Activated CD4-positive, alpha-beta T cell treated with anti-CD3 and anti-CD28 coated beads for 4 hours (primary cell): ENCODE results near the gene GRK4.

ENCODE experiments used
- DNase-seq, 2 donors: peaks; one replicate each; pipeline ENCODE4 v3.0.0-alpha.2; 2020

GRK4 gene

DNA sequence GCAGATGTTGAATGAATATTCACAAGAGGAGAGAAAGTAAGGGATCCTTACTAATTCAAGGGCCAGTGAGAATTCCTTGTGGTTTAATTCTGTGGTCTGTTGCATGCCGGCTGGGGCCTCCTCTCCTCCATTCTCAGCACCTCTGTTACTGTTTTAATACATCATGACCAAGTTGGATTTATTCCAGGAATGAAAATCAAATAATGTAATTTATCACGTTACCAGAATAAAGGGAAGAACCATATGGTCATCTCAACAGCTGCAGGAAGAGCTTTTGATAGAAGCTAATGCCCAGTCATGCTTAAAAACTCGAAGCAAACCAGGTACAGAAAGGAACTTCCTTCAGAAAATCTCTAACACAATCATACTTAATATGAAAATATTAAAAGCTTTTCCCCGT lies 54.1 kb downstream of the GRK4 start:
- DNase-seq: no peak

DNA sequence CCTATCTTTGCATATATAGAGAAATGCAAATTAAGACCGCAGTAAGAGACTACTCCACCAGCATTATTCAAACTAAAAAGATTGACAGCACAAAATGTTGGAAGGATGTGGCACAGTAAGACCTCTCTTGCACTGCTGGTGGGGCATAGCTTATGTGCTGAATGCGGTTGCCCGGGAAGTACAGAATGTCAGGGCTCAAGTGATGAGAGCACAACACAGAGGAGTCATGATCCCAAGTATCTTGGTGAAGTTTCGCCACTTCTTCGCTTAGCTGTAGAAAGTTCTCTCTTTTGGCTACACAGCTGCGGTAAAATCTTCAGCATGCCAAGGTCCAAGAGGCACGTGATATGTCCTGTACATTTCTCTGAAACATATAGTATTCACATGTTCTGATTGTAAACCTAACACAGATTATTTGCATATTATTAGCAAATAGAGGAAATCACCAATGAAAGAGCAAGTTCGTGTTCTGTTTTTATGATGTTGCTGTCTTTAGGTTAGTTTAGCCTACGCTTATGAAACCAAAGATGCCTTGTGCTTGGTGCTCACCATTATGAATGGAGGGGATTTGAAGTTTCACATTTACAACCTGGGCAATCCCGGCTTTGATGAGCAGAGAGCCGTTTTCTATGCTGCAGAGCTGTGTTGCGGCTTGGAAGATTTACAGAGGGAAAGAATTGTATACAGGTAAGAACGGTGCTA lies 55.9 kb downstream of the GRK4 start:
- DNase-seq: no peak

DNA sequence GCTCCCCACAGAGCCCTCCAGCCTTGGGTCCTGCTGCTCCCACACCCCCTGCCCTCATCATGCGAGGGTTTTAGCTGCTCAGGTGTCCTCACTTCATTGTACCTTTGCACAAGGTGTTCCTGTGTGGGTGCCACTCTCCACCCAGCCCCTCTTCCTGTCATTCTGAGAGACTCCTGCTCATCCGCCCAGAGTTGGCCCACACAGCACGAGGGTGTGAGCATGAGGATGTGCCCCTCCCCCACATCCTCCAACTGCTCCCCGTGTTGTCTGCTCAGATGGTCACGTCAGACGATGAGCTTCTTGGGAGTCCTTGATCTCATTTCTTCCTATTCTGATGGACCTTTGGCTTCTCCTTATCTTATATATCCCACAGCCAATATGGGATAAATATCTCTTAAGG lies 57.8 kb downstream of the GRK4 start:
- DNase-seq: no peak

DNA sequence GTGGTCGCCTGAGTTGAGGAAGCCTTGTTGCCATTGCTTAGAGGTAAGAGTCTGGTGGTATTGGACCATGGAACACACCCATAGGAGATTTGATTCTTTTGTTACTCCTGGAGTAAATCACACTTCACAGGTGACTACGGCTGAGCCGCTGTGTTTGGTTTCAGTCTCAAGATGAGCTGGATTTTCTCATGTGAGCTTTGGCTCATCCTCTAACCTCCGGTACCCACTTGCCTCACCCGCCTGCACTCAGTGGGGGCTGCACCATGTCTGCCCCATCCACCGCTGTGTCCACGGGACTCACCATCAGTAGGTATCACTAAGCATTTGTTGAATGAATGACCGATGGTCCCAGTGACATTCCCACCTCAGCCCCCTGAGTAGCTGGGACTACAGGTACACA lies 58.3 kb downstream of the GRK4 start:
- DNase-seq: no peak

DNA sequence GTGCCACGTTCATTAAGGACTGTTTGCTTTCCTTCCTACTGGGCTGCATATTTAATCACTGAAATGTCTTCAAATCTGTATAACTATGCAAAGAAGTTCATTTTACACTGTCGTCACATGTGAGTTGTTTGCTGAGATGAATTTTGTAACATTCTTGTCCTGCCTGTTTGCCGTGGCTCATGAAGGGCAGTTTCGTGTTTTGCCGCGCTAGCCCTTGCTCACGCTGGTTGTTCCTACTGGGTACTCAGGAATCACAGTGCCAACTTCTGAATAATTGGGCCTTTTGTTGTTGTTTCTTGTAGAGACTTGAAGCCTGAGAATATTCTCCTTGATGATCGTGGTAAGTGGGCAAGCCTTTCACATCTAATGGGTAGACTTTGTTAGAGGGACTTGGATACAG lies 58.7 kb downstream of the GRK4 start:
- DNase-seq: no peak

DNA sequence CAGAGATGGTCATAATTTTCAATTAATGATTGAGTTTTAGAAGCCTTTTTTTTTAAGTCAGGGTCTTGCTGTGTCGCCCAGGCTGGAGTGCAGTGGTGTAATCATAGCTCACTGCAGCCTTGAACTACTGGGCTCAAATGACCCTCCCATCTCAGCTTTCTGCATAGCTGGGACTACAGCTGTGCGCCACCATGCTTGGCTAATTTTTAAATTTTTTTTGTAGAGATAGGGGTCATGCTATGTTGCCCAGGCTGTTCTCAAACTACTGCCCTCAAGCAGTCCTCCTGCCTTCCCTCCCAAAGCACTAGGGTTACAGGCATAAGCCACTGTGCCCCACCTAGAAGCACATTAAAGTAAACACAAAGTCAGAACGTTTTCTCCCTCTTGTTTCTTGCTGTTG lies 59.3 kb downstream of the GRK4 start:
- no peak for DNase-seq

DNA sequence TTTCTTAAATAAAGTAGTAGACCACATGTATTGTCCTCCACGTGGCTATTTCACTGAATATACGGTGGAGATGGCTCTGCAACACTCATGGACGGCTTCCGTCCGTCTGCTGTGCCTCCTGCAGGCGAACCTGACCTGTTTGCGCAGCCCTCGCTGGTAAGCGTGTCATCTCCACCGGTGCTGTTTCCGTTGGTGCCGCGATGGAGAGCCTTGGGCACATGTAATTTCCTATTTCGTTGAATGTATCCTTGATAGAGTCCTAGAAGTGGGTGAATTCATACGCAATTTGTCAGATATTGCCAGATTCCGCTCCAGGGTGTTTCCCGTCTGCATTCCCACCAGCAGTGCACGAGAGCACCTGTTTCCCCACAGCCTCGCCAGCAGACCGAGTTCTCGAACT lies 62.5 kb downstream of the GRK4 start:
- DNase-seq: no peak

DNA sequence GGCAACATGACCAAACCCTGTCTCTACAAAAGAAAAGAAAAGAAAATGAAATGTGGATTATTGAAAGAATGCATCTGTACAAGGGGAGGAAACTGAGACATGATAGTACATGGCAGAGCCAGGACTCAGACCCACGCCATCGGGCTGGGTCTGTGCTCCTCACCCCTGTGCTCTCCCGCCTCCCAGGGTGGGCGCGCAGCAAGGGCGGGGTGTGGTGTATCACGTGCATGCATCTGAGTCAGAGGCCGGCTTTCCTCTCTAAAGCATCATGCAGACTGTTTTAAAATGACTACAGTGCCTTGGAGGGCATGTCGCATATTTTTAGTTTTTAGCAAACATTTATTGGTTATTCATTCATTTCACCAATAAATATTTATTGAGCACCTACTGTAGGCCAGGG lies 63.2 kb downstream of the GRK4 start:
- no peak for DNase-seq

DNA sequence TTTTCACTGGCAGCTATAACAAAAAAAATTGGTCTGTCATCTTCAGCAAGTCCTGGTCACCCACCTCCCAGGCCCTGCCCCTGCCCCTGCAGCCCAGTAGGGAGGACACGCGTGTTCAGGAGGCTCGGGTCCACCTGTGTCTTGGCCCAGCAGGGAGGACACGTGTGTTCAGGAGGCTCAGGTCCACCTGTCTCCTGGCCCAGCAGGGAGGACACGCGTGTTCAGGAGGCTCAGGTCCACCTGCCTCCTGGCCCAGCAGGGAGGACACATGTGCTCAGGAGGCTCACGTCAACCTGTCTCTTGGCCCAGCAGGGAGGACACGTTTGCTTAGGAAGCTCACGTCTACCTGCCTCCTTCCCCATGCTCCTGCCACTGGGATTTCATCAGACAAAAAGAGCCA lies 66.1 kb downstream of the GRK4 start:
- no peak for DNase-seq

DNA sequence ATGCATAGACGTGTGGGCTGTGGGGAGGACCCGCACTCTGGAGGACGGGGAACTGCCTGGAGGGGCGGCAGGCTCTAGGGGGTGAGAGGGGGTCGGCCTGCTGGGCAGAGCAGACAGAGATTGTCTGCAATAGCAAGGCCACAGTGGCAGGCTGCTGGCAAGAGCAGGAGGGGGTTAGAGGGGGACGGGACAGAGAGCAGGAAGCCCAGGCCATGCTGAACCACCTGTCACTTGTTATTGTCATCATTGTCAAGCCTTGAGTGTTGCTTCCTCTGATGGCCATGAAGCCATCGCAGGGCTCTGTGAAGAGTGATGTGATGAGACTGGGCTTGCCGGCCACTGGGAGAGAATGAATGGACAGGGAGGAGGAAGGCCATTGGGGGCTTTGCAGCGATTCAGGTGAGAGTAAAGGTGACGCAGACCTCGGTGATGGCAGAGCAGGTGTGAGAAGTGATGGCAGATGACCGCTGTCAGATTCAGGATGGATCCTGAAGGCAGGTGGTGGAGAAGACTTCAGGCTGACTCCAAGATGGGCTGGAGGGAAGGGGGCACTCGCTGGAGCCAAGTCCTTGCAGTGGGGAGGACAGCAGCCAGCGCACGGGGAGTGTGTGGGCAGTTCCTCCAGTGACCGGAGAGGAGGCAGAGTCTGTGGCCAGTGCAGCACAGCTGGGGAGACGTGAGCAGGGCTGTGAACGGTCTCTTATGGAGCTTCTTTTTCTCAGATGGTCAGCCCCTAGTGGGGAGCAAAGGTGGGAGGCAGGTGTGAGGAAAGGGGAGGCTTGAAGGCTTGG lies 67.4 kb downstream of the GRK4 start:
- DNase-seq: no peak

DNA sequence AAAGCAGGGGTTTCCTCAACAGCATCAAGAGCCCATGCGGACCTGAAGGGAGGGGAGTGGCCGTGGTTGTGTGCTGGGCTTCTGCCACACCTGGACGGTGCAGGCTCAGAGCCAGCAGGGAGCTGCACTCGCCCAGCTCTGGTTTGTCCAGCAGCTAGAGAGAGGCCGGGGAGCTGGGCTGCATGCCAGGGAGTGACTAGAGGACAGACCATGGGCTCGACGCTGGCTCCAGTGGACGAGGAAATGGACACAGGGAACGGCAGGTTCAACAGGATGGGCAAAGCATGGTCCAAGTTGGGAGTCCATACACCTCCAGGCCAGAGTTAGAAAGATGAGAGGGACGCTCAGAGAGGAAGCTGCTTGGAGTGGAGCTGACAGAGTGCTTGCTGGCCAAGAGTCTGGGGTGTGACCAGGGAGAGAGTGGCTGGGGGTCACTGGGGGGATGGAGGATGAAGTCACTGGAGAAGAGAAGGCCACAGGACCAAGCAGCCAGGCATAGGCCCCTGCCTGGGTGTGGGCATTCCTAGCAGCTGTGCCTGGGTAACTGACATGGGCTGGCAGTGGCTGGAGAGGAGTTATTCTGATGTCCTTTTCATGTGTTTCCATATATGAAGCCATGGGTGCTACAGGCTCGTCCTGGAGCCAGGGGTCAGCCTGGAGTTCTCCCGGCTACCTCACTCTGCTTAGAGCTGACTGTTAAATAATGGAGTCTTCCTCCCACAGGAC lies 68.1 kb downstream of the GRK4 start:
- DNase-seq: no peak

DNA sequence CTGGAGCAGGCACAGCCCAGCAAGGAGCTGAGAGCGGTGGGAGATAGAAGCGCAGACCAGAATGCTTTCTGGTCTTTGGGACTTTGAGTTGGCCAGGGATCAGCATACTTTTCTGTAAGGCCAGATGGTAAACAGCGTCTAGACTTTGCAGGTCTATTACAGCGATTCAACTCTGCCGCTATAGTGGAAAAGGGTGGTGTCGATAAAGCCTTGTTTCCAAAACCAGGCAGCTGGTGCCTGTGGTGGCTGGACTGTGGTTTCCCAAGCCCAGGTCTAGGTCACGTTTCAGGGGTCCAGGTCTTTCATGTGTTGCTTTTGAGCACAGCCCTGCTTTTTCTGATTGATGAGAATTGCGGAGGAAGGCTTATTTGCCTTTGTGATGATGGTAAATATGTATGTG lies 70.9 kb downstream of the GRK4 start:
- DNase-seq: no peak

DNA sequence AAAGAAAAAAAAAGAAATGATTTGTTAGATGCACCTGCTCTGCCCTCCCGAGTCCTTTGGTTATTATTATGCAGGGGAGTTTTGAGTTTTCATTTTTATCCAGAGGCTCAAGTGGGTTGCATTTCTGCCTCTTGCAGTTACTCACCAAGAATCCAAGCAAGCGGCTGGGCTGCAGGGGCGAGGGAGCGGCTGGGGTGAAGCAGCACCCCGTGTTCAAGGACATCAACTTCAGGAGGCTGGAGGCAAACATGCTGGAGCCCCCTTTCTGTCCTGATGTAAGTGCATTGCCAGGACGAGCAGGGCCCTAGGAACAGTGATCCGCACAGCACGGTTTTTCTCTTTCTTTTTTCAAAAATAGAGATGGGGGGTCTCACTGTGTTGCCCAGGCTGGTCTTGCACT lies 71.9 kb downstream of the GRK4 start:
- no peak for DNase-seq

DNA sequence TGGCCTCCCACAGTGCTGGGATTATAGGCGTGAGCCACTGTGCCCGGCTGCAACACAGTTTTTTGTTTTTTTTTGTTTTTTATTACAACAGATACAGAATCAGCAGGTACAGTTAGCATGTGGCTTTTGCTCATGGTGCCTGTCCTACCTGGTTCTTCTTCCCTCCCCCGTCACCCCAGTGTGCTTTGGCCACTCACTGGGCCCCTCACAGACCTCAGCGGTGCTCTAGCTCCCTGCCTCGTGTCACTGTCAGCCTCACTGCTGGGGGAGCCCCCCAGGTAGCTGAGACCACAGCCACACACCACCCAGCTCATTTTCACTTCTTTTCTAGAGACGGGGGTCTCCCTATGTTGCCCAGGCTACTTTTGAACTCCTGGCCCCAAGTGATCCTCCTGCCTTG lies 72.3 kb downstream of the GRK4 start:
- no peak for DNase-seq

DNA sequence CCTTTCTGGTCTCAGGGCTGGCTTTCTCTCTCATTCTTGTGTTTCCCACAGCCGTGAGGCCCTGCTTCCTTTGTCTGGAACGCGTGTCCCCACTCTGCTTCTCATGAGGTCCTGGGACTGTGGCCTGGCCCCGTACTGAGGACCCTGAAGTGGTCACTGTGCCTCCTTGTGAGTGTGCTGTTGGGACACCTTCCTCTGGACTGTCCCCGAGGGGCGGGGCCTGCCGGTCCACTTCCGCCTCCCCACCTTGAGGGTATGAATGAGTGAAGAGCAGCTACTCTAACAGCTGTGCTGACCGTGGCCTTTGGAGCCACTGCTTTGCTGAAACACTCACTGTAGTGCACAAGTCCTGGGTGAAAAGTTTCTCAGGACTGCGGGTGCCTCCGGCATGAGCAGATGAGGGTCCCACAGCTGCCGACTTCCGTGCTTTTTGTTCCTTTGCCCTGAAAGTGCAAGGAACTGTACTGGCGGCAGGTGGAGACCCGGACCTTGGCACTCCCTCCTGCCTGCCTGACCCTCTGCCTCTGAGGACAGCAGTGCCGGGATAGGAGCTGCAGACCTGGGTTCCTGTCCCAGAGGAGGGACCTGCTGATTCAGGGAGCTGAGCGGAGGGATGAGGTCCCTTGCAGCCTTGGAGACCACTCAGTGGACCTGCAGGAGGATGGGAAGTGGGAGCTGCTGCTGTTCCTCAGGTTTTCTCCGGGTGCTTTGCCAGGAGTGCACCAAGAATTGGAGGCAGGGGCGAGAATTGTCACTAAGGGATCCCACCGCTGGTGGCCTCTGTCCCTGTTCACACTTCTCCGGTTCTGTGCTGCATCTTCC lies 73.0 kb downstream of the GRK4 start:
- DNase-seq: no peak

DNA sequence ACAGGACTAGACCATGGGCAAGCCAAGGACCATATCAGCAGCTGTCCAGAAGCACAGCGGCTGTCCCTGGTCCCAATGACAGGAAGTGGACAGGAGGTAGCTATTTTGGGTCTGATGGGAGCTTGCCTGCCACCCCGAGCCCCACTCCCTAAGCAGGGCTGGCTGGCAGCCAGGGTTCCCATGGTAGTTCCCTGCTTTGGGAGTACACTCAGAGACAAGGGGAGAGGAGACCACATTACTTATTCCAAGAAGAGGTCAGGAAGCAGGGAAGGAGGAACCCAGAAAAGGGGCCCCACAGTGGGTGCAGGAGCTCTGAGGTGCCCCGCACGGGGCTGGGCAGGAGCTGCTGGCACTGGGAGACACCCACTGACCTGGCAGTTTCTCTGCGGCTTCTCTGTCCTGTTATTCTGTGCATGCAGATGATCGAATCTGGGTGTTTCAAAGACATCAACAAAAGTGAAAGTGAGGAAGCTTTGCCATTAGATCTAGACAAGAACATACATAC lies 74.6 kb downstream of the GRK4 start:
- no peak for DNase-seq

DNA sequence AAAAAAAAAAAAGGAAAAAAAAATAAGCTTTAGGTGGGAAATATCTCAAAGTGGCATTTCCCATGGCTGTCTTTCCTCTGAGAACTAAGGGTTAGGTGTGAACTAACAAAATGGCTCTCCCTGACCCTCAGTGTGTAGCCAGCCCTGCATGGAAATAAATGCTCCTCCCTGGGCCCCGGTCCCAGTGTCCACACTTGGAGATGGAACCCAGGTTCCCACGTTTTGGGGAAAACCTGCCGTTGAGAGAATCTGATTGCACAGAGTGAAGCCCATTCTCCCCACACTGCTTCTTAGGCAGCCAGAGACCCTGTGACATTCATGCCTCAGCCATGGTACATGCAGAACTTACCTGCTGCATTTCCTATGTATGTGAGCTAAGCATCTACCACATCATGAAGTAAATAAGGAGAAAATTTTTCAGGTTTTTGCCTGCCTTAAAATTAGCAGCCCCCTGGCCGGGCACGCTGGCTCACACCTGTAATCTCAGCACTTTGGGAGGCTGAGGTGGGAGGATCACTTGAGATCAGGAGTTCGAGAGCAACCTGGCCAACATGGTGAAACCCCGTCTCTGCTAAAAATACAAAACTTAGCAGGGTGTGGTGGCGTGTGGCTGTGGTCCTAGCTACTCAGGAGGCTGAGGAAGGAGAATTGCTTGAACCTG lies 76.5 kb downstream of the GRK4 start:
- DNase-seq: no peak

DNA sequence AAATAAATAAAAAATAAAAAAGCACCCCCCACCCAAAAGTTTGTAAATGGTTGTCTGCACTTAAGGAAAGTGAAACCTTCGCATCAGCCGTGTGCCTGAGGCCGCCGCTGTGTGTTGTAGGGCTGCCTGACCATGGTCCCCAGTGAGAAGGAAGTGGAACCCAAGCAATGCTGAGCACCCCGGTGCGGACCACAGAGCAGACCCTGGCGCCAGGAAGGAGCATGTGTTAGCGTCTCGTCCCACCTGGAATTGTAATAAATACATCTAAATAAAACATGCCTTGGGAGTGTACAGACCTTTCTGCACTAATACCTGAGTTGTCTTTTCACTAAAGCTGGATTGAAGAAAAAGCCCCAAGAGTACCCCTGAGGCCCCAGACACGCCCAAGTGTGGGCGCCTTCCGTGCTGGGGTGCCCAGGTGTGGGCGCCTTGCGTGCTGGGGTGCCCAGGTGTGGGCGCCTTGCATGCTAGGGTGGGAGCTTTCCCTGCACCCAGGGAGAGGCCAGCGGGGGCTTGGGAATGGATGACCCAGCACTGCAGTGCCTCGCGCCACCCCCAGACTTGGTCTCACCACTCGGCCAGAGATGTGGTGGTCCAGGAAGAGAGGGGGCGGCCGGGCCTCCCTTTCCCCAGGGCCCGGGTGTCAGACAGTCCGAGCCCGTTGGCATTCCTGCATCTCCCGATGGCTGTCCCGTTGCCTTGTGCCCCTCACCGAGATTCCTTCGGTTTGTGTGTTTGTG lies 77.3 kb downstream of the GRK4 start:
- DNase-seq: no peak

DNA sequence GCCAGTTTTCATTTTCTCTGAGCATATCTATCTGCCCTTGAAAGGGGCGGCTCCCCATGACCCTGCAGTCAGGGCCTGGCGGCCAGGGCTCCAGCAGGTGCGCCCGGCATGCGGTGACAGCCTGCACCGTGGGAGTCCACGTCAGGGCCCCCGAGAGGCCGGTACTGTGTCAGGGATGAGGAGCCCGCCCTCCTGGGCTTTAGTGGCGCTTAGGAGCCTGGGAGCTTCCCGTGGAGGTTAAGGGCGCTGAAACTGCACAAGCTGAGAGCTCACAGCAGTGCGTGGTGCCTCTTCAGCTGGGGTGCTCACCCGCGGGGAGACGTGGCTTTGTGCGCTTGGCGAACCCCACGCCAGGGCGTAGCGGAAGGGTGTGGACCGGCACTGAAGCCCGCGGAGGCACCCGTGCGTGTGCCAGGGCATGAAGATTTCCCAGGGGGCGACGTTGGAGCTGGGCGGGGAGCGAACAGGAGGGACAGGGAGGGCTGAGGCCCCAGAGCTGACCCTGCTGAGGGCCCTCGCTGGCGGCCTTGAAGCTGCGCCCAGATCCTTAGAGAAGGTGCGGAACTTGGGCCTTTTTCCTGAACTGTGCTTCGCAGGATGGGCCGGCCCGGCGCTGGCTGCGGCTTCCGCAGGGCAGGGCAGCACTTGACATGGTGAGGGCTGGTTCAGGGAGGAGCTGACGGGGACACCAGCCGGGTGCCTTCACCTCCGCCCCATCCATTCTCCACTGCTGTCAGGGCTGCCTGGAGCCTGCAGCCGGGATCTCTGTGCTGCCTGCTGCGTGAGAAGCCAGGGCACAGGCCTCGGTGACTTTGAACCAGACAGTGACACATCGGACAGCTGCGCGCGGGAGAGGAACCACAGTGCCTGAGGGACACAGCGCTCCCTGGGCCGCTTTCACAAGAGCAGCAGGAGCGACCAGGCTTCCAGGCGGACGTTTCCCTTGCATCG lies 78.1 kb downstream of the GRK4 start:
- DNase-seq: peak; percentile 25

DNA sequence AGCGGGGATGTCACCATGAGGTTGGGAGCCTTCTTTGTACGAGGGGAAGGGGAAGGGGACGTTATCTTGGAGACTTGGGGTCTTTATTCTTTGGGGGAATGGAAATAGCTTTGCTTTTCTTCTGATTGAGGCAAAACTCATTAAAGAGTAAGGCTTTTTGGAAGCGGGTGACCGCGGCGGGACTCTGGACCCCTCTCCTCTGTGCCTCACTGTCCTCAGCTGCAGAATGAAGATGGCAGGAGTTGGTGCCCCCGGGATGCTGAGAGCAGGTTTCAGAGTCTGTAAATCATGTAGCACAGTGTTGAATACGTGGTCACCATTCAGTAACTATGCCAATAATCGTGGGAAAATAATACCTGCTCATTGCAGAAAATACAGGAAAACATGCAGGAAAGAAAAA lies 78.9 kb downstream of the GRK4 start:
- DNase-seq: no peak
